Stimulated activated CD8-positive, alpha-beta memory T cell treated with anti-CD3 and anti-CD28 coated beads, Interleukin-12 subunit alpha, Interleukin-12 subunit beta, amount 100 ng/mL, for 4 hours (primary cell): ENCODE results near the gene MOB4.

Experiments
- DNase-seq: peaks from one replicate; pipeline ENCODE4 v3.0.0-alpha.2; 2020; ENCODE audit warnings: low read depth

The MOB4 gene

GRCh38 chr2:197591339-197592072, 75.6 kb downstream of the MOB4 start:
- no peak for DNase-seq

- DNase-seq: no peak
Observed at GRCh38 chr2:197596766-197597165, 80.9 kb downstream of the MOB4 start.

GRCh38 chr2:197597166-197597565, 81.3 kb downstream of the MOB4 start:
- no peak for DNase-seq

- no peak for DNase-seq
Observed at GRCh38 chr2:197598450-197598849, 82.6 kb downstream of the MOB4 start.

- no peak for DNase-seq
Observed at GRCh38 chr2:197599285-197599965, 83.6 kb downstream of the MOB4 start.

GRCh38 chr2:197600306-197600705, 84.4 kb downstream of the MOB4 start:
- no peak for DNase-seq

- DNase-seq: no peak
Observed at GRCh38 chr2:197601726-197602125, 85.9 kb downstream of the MOB4 start.
